CD4-positive, alpha-beta T cell treated with Interleukin-4 for 4 hours (primary cell): ENCODE data around the gene MARCHF11.
A peak's percentile ranks its signal among the peaks of the same experiment; 100 is the strongest.

Source experiments
- DNase-seq: peaks from one replicate; pipeline ENCODE4 v3.0.0-alpha.2; 2020

MARCHF11 gene

DNA sequence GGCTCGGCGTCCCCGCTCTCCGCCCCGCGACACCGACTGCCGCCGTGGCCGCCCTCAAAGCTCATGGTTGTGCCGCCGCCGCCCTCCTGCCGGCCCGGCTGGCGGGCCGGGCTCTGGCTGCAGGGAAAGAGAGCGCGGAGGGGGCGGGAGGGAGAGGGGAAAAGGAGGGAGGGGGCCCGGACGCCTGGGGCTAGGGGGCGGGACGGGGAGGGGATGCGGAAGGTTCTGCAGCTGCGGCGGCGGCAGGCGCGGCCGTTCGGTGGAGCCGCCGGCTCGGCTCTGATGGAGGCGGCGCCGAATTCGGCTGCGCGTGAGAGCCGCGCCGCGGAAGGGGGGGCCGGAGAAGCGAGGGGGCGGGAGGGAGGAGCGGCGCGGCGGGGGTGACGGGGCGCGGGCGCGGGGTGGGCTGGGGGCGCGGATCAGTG, at the start of gene MARCHF11:
TSS of gene MARCHF11 (minus strand) at position 281 of the 425 bp plus-strand sequence. CDS start at position 65, 216 bp downstream.
- no peak for DNase-seq

- DNase-seq, result no peak
These were observed 46.3 kb upstream of the MARCHF11 start for GRCh38 chr5:16225927-16226326.

DNA sequence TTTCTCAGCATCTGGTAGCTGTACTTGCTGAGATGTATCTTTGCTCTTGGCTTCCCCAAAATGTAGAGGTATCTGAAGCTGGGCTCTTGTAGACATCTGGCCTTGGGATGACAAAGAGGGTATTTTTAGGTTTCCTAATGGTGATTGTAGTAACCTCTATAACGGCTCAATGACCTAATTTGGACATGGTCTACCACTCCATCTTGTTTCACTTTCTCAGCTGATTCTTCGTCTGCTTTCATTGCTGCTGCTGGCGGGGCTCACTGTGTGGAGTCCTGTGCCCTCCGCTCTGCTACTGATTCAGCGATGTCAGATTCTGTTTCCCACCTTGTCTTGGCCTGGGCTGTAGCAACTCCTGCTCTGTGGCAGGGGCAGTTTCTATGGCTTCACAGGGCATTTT, 12.7 kb upstream of the MARCHF11 start:
- DNase-seq, result no peak

DNA sequence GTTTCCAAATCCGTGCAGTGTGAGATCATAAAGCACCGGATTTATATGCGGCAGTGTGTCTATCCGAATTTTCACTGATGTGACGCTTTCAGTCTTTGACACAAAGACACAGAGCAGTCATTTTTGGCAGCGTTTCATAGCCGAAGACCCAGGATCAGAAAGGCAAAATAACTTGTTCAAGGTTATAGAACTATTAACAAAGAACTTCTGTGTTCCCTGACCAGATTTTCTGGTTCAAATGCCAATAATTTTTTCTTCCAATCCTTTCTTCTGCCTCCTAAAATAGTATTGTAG, 1.1 kb upstream of the MARCHF11 start:
- DNase-seq, result no peak

GRCh38 chr5:16179936-16180788, 571 bp upstream of the MARCHF11 start:
- DNase-seq, result no peak

GRCh38 chr5:16178745-16179372, 732 bp downstream of the MARCHF11 start:
- DNase-seq, result no peak

DNA sequence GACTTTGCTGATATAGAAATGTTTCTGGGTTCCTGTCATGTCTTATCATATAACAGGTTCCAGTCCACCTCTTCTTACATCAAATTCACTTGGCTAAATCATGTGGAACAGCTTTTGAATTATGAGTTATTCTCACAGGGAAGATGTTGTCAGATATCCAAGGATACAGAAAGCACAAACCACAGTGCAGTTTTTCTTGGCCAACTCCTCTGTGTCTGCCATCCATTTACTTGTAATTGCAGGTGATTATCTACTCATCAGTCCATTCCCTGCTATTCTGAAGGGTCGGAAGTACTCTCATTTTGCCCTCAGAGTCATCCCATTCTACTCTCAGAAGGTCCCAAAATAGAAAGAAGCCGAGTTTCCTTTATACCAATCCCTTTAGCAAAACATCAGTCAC, 10.0 kb downstream of the MARCHF11 start:
- no peak for DNase-seq

GRCh38 chr5:16160706-16161105, 18.9 kb downstream of the MARCHF11 start:
- peak; percentile 12 for DNase-seq

GRCh38 chr5:16159636-16160035, 20.0 kb downstream of the MARCHF11 start:
- no peak for DNase-seq

- DNase-seq, result no peak
These were observed 23.4 kb downstream of the MARCHF11 start for GRCh38 chr5:16156152-16156551.

DNA sequence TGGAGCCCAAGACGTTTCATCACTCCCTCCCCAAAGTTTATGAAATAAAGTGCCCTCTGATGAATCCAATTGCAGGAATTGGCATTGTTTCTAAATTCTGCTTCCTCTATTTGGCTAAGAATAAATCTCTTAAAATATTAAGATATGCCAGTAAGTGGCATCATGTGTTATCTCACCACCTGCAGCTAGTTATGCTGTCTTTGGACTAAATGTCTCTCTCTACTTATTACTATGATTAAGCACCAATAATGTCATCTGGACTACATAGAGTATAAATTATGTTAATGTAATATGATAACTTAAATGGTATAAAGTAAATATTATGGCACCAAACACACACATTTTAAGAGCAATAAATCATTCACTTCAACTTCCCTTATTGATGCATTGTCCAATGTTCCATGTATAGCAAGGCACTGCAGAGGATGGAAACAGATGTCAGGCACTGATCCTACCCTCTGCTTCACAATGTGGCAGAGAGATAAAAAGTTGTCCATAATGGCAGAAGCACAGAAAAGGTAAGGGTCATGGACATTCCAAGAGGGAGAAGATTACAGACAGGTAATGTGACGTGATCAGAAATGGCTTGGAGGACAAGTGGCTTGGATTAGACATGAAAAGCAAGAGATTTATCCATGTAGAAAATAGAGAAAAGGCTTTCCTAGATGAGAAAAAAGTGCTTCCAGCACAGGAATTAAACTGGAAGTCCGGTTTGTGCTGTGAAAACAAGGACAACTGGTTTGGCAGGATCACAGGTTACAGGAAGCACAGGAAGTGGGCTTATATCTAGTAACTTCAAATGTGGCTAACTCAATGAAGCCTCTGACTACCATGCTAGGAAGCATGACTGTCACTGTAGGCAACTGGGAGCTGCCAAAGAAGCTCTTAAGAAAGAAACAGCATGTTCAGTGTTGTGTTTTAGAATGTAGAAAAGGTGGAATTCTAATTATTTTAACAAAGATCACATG, 26.7 kb downstream of the MARCHF11 start:
- no peak for DNase-seq

DNA sequence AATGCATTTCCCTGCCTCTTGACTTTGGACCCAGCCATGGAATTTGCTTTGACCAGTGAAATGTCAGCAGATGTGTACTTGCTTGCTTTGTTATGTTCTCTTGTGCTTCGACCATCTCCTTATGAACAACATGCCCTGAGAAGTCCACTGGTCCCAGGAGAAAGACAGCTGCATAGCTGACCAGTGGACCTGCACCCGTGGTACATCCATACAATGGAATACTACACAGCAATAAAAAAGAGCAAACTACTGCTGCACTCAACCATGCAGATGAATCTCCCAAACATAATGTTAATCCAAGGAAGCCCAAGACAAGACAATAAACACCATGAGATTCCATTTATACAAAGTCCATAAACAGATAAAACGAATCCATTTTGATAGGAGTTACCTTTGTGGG, 30.0 kb downstream of the MARCHF11 start:
- no peak for DNase-seq

GRCh38 chr5:16147179-16147900, 32.3 kb downstream of the MARCHF11 start:
- no peak for DNase-seq

DNA sequence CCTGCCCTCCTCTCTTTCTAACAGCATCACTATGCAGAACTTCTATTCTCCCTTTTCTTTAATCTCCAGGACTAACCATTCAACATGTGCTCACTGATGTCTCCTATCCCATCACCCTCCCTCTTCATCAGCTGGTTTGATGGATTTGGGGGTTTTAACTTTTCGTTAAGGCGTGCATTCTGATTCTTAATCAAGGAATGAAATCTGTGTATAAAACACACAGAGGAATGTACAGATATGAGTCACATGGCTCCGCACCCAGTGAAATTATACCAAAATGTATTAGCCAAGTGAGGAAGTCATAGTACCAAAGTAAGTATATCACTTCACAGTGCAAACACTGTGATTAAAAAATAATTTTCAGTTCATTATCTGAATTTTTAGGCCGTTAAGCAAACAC, 35.2 kb downstream of the MARCHF11 start:
- DNase-seq, result no peak

DNA sequence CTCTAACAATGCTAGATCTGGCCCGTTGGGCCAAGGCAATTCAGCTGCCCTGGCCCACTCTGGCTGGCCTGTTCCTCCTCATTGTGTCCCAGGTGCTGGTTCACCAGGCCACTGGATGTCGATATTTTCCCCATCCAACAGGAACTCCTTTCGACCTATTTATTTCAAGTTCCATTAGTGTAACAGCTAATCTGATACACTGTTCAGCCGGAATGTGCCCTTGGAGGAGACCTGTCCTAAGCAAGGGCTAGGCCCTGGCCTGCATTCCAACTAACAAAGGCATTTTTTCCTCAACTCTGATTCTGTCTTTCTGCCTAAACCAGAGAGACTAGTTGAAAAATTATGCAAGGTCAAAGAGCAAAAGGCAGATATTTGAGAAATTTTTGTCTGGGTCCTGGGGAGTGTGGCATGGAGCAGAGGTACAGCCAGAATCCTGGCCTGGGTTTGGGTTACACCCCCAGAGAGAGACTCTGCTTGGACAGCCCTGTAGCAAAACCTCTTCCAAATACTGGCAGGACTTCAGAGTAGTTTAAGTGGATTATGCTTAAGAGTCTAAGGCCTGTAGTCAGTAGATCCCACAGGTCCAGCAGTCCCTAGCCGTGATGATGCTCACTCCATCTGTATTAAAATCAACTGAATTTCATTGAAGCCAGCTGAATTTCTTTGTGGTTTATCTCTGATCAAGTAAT, 36.1 kb downstream of the MARCHF11 start:
- no peak for DNase-seq

- no peak for DNase-seq
These were observed 38.6 kb downstream of the MARCHF11 start for GRCh38 chr5:16140944-16141343.

DNA sequence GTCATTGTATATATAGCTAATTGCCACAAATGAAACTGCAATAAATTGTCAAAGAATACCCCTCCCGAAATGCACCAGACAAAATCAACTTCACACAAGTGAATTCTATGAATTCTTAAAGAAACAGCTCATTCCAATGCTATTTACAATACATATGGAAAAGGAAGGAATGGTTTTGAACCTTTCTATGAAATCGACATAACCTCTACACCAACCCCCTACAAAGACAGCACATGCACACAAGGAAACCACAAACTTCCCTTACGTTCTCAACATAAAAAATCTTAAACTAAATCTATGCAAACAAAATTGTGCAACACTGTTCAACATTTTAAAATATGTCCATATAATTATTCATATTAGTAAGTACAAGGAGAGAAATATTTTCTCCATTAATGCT, 39.2 kb downstream of the MARCHF11 start:
- no peak for DNase-seq

DNA sequence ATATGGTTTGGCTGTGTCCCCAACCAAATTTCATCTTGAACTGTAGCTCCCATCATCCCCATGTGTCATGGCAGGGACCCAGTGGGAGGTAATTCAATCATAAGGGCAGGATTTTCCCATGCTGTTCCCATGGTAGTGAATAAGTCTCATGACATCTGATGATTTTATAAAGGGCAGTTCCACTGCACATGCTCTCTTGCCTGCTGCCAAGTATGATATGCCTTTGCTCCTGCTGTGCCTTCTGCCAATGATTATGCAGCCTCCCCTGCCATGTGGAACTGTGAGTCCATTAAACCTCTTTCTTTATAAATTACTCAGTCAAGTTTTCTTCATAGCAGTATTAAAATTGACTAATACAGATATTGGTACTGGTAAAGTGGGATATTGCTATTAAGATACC, 42.4 kb downstream of the MARCHF11 start:
- DNase-seq, result no peak

DNA sequence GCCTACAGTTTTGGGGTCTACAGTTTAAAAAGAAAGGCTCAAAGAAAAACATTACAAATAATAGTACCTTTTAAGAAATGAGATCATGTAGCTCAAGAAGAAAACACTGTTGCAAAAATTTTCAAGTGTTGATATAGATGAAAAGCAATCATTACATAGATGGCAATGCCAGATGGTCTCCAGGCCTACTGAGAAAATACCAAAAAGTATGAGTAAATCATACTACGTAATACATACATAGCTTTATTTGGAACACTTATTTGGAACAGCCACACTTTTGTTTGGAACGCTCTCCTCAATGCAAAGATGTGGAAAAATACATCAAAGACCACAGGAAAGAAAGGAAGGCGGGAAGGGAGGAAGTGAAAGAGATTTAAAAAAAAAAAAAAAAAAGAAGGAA, 44.1 kb downstream of the MARCHF11 start:
- no peak for DNase-seq

DNA sequence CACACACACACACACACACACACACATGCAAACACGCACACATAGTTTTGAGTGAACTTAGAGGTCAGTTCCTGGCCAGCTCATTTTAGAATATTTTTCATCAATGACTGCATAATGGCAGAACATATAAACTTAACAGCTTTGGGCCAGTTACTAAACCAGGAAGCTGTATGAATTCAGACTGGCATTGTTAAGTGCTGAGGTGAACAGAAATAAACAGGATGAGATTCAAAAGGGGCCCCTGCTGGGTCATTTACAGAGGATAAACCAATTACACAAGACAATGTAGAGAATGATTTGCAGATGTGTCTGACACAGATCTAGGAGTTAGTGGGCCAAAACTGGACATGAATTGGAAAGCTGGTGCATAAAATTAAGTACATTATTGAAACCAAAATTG, 44.6 kb downstream of the MARCHF11 start:
- no peak for DNase-seq

DNA sequence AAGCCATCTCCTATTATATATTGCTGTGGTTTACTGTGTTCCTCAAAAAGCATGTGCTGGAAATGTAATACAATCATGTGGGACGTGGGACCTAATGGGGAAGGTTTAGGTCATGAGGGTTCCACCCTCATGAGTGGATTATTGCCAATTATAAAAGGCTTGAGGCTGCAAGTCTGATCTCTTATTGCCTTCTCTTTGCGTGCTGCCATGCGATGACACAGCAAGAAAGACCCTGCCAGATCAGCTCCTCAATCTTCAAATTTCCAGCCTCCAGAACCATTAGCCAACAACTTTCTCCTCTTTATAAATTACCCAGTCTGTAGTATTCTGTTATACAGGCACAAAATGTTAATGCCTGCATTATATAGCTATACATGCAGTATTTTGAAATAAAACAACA, 45.4 kb downstream of the MARCHF11 start:
- no peak for DNase-seq

- DNase-seq, result no peak
These were observed 47.7 kb downstream of the MARCHF11 start for GRCh38 chr5:16131878-16132277.
